PFSK-1 (cell line): Measurements from ENCODE around the gene PEAK1.

Source experiments
- FOXP2 ChIP-seq: optimal IDR thresholded peaks from 2 replicates; pipeline ENCODE3; 2011; ENCODE audit warnings: borderline replicate concordance, control low read depth, inconsistent platforms; ENCODE audit not compliant: insufficient read depth; ENCODE audit errors: extremely low read length, extremely low read depth
- POLR2AphosphoS5 ChIP-seq: IDR thresholded peaks from 2 replicates; pipeline ENCODE4 v1.6.1; 2012; ENCODE audit warnings: low read depth, mild to moderate bottlenecking, control low read depth, low read length, moderate library complexity
- SIN3A ChIP-seq: IDR thresholded peaks from 2 replicates; pipeline ENCODE4 v1.6.1; 2012; ENCODE audit warnings: mild to moderate bottlenecking, low read length, moderate library complexity, borderline replicate concordance; ENCODE audit not compliant: insufficient read depth
- TAF1 ChIP-seq: IDR thresholded peaks from 2 replicates; pipeline ENCODE4 v1.6.1; 2012; ENCODE audit warnings: low read length, control low read depth, borderline replicate concordance; ENCODE audit not compliant: insufficient read depth
- TF ChIP-seq, protein P1 (sequence below), 2 experiments: IDR thresholded peaks; 2 replicates each; pipeline versions ENCODE4 v1.6.1 to v1.8.0; 2011 to 2012; ENCODE audit warnings: low read depth in 2 of 2, low read length in 2 of 2, control low read depth in 1 of 2, inconsistent platforms in 1 of 2, mild to moderate bottlenecking in 1 of 2, moderate library complexity in 1 of 2; ENCODE audit not compliant: insufficient read depth in 1 of 2

- TF ChIP-seq, protein P1, sequence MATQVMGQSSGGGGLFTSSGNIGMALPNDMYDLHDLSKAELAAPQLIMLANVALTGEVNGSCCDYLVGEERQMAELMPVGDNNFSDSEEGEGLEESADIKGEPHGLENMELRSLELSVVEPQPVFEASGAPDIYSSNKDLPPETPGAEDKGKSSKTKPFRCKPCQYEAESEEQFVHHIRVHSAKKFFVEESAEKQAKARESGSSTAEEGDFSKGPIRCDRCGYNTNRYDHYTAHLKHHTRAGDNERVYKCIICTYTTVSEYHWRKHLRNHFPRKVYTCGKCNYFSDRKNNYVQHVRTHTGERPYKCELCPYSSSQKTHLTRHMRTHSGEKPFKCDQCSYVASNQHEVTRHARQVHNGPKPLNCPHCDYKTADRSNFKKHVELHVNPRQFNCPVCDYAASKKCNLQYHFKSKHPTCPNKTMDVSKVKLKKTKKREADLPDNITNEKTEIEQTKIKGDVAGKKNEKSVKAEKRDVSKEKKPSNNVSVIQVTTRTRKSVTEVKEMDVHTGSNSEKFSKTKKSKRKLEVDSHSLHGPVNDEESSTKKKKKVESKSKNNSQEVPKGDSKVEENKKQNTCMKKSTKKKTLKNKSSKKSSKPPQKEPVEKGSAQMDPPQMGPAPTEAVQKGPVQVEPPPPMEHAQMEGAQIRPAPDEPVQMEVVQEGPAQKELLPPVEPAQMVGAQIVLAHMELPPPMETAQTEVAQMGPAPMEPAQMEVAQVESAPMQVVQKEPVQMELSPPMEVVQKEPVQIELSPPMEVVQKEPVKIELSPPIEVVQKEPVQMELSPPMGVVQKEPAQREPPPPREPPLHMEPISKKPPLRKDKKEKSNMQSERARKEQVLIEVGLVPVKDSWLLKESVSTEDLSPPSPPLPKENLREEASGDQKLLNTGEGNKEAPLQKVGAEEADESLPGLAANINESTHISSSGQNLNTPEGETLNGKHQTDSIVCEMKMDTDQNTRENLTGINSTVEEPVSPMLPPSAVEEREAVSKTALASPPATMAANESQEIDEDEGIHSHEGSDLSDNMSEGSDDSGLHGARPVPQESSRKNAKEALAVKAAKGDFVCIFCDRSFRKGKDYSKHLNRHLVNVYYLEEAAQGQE (IDR thresholded peaks at IDR 0.05; ENCODE audit: insufficient read depth in 1 of 2, low read depth in 2 of 2, low read length in 2 of 2), result no peak
- no peak for TF ChIP-seq POLR2AphosphoS5
- TF ChIP-seq SIN3A, result no peak
- TF ChIP-seq TAF1, result no peak
- TF ChIP-seq FOXP2, result no peak
Observed at GRCh38 chr15:77356305-77356704, 63.6 kb downstream of the PEAK1 start.
